Measurements from ENCODE around the gene CFAP157.

- no peak for TF ChIP-seq CTCF (IDR thresholded peaks at IDR 0.05)
- no peak for TF ChIP-seq POLR2AphosphoS5 (IDR thresholded peaks at IDR 0.05; ENCODE audit: insufficient read depth in 1 of 2, low read depth in 1 of 2)
- TF ChIP-seq POLR2A (IDR thresholded peaks at IDR 0.05), result no peak
Measured at GRCh38 chr9:127662617-127663016, 44.2 kb upstream of the CFAP157 start.

Data from vagina (tissue), 2 donors.